Calu3 (cell line): ENCODE measurements around the gene VDAC1. TPM values are rescaled to one million over a fixed set of nuclear protein-coding genes. Genes with fewer than 3 reads are reported as not detected.
A peak's percentile ranks its signal among the peaks of the same experiment; 100 is the strongest.

Experiments used
- BruUV-seq: library from RNA; stranded (reverse); fragments of 400-500 nt; replicated peaks from 2 replicates; lab custom pipeline; 2021; lab: Mats Ljungman, UMichigan
- CTCF ChIA-PET: fragments of 300-600 bp; sonication (Branson Sonifier 250); formaldehyde crosslinking; loops from one replicate; lab custom pipeline; 2022; ENCODE audit warnings: antibody characterized with exemption; lab: Charles Lee
- DNase-seq: peaks from one replicate; pipeline ENCODE4 v3.0.0; 2022
- H3K27ac Mint-ChIP-seq: one replicate; pipeline ENCODE4 v1.8.0; 2022; ENCODE audit warnings: mixed read lengths; ENCODE audit not compliant: unreplicated experiment
- H3K27me3 Mint-ChIP-seq: one replicate; pipeline ENCODE4 v1.8.0; 2022; ENCODE audit warnings: mixed read lengths; ENCODE audit not compliant: unreplicated experiment
- H3K36me3 Mint-ChIP-seq: one replicate; pipeline ENCODE4 v1.8.0; 2022; ENCODE audit warnings: mild to moderate bottlenecking, moderate library complexity, mixed read lengths; ENCODE audit not compliant: insufficient read depth, unreplicated experiment
- H3K4me1 Mint-ChIP-seq: one replicate; pipeline ENCODE4 v1.8.0; 2022; ENCODE audit warnings: mild to moderate bottlenecking, low read depth, mixed read lengths; ENCODE audit not compliant: unreplicated experiment
- H3K4me3 Mint-ChIP-seq: one replicate; pipeline ENCODE4 v1.8.0; 2022; ENCODE audit warnings: mild to moderate bottlenecking, low read depth, moderate library complexity, mixed read lengths; ENCODE audit not compliant: unreplicated experiment
- H3K9me3 Mint-ChIP-seq: one replicate; pipeline ENCODE4 v1.8.0; 2022; ENCODE audit warnings: low read depth, mixed read lengths; ENCODE audit not compliant: unreplicated experiment
- intact Hi-C: fragments of 100-400 bp; cut with micrococcal nuclease; formaldehyde crosslinking; loops from one replicate; pipeline ENCODE4 v1.10.0; 2022; ENCODE audit not compliant: unreplicated experiment
- total RNA-seq: library from RNA; stranded (reverse); gene quantifications from 2 replicates; pipeline ENCODE4 v1.2.3, GENCODE V29; 2022
- TF ChIP-seq, protein P1 (sequence below): fragments of 200-600 bp; IDR thresholded peaks from one replicate; pipeline ENCODE4 v1.8.0; 2022; ENCODE audit warnings: antibody characterized with exemption; ENCODE audit not compliant: unreplicated experiment

Gene VDAC1
- total RNA-seq, 1 experiment from 2014 or later: 410 TPM

DNA sequence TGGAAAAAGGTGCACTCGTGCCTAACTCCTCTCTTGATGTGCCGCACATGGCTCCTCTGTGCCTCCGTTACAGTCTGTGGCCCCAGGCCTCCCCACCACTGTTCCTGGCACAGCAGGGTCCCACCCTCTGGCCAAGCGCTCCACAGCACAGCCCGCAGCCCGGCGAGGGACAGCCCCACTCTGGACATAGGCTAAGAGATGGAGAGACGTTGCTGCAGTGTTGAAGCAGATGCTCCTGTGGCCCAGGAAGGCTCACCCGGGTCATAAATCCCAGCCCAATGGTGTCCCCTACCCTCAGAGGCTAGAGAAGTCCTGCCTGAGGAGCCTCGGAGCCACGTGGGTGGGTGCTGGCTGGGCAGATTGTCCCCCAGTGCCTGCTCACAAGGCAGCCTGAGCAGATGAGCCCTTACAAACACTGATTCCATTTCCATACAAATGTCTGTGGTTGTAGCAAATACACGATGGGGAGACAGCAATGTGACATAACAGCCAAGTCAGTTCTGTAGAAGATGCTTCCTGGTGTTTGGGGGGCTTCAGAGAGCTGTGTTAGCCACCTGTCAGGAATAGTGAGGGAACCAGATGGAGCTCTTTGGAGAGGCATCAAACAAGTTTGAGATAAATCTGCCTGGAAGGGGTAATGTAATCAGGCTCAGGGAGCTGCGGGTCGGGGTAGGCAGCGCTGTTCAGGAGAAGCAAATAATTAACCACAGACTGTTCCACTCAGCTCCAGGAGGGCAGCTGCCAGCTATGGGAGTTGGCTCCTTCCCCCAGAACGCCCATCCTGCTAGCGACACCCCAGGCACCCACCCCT, 78.1 kb downstream of the VDAC1 start:
- CTCF ChIA-PET: interaction anchor here (0.8 kb wide), 1 partner anchor 12 kb away, joined by 4 read pairs; no protein-coding TSS in a partner anchor
- BruUV-seq: no TSS peak
- intact Hi-C loops: no loop called here
- peaks cover 41% of the 10 kb centered on the region for H3K27me3 Mint-ChIP-seq
- peak; percentile 46 for DNase-seq
- H3K4me3 Mint-ChIP-seq: no peak overlapping the region
- no peaks in the 10 kb centered on the region for H3K9me3 Mint-ChIP-seq
- TF ChIP-seq, protein P1, sequence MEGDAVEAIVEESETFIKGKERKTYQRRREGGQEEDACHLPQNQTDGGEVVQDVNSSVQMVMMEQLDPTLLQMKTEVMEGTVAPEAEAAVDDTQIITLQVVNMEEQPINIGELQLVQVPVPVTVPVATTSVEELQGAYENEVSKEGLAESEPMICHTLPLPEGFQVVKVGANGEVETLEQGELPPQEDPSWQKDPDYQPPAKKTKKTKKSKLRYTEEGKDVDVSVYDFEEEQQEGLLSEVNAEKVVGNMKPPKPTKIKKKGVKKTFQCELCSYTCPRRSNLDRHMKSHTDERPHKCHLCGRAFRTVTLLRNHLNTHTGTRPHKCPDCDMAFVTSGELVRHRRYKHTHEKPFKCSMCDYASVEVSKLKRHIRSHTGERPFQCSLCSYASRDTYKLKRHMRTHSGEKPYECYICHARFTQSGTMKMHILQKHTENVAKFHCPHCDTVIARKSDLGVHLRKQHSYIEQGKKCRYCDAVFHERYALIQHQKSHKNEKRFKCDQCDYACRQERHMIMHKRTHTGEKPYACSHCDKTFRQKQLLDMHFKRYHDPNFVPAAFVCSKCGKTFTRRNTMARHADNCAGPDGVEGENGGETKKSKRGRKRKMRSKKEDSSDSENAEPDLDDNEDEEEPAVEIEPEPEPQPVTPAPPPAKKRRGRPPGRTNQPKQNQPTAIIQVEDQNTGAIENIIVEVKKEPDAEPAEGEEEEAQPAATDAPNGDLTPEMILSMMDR: no peak
- H3K4me1 Mint-ChIP-seq: peaks cover 22% of the 10 kb centered on the region
- no peaks in the 10 kb centered on the region for H3K36me3 Mint-ChIP-seq
- no peak overlapping the region for H3K27ac Mint-ChIP-seq

DNA sequence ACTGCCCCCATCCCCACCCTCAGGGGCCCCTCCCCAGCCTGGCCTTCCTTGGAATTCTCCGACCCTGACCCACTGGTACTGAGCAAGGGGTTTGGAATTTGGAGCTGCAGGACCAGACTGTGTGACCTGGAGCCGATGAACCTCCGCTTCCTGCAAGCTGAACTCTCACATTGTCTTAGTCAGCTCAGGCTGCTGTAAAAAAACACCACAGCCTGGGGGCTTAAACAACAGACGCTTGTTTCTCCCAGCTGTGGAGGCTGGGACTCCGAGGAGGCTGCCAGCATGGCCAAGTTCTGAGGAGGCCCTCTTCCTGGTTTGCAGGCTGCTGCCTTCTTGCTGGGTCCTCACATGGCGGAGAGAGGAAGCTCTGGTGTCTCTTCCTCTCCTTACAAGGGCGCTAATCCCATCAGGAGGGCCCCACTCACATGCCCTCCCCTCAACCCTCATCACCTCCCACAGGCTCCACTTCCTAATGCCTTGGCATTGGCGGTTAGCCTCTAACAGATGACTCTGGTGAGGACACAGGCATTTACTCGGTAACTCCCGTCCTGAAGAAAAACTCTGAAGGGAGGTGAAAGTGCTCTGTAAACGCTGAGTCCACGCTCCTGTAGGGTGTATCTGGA, 78.8 kb downstream of the VDAC1 start:
- peaks cover 48% of the 10 kb centered on the region for H3K27me3 Mint-ChIP-seq

DNA sequence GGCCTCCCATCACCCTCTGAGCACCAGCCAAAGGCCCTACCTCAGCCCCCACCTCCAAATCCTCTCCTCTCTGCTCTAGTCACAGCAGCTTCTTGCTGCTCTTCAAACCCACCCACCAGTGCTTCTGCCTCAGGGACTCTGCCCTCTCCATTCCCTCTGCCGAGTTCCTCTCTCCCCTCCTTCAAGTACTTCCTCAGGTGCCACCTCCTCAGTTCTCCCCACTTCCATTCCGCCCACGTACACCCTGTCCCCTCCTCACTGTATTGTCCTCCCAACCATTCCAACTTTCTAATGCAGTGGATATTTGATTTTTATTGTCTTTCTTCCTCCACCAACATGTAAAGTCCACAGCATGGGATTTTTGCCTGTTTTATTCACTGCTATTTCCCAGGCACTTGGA, 79.5 kb downstream of the VDAC1 start:
- peaks cover 55% of the 10 kb centered on the region for H3K27me3 Mint-ChIP-seq
- no TSS peak for BruUV-seq
- CTCF ChIA-PET: no interaction called here
- intact Hi-C loops: no loop called here
- H3K27ac Mint-ChIP-seq: no peak overlapping the region
- no peaks in the 10 kb centered on the region for H3K36me3 Mint-ChIP-seq
- H3K4me3 Mint-ChIP-seq: no peak overlapping the region
- no peaks in the 10 kb centered on the region for H3K9me3 Mint-ChIP-seq
- peaks cover 22% of the 10 kb centered on the region for H3K4me1 Mint-ChIP-seq
- TF ChIP-seq, protein P1: no peak
- DNase-seq: no peak

More for the DNA sequence above, 78.8 kb downstream of the VDAC1 start:
- Mint-ChIP-seq H3K4me3 (no peak overlapping the region), H3K27ac (no peak overlapping the region), H3K9me3 (no peaks in the 10 kb centered on the region), H3K4me1 (peaks cover 22% of the 10 kb centered on the region), H3K36me3 (no peaks in the 10 kb centered on the region)
- DNase-seq: peak; percentile 26
- CTCF ChIA-PET: interaction anchor here (0.6 kb wide), 1 partner anchor 13 kb away, joined by 3 read pairs; no protein-coding TSS in a partner anchor
- no TSS peak for BruUV-seq
- TF ChIP-seq, protein P1: no peak
- intact Hi-C loops: no loop called here

DNA sequence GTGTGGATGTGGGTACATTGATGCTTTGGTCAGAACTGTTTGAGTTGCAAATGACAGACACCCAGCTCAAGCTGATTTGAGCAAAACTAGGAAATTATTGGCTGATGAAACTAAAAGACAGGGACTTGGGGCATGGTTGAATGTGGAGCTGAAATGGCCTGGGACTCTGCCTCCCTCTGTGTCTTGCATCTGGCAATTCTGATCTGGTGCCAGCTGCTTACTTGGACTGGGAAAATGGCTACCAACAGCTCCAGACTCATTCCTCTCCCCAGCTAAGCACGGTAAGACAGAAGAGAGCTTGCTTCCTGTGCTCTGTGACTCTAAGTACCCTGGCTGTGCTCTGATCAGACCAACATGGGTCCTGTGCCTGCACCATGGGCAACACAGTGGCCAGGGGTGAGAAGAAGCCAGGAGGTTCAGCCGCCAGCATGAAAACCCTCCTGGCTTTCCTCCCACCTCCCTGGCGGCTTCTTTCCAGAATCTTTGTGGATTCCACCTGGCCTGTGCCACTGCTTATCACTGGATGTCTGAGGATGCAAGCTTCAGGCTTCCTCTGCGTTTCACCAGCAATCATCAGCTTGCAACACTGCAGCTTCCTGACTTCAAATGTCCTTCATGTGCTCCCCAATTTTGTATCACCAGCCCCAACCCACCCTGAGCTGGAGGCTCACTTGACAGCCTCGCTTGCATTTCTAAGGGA, 80.4 kb downstream of the VDAC1 start:
- CTCF ChIA-PET: no interaction called here
- H3K4me1 Mint-ChIP-seq: peaks cover 22% of the 10 kb centered on the region
- no TSS peak for BruUV-seq
- TF ChIP-seq, protein P1: no peak
- no peaks in the 10 kb centered on the region for H3K9me3 Mint-ChIP-seq
- no peak overlapping the region for H3K4me3 Mint-ChIP-seq
- peaks cover 62% of the 10 kb centered on the region for H3K27me3 Mint-ChIP-seq
- DNase-seq: no peak
- H3K36me3 Mint-ChIP-seq: no peaks in the 10 kb centered on the region
- intact Hi-C loops: no loop called here
- H3K27ac Mint-ChIP-seq: no peak overlapping the region
